GM21367 (cell line): ENCODE data around the gene F12.
"Not testable (repeated sequence)": the region's sequence is repeated elsewhere in the genome, so short reads cannot be mapped to it uniquely, and the experiment has no call there.

Source experiments
- ATAC-seq: cut with Tn5 transposase; IDR thresholded peaks from one replicate; pipeline ENCODE4 v1.9.1; 2021; ENCODE audit not compliant: unreplicated experiment

F12 gene

GRCh38 chr5:177432839-177433657 lies 23.7 kb upstream of the F12 start:
- ATAC-seq: no peak

- no peak for ATAC-seq
Measured at GRCh38 chr5:177432143-177432838, 22.9 kb upstream of the F12 start.

GRCh38 chr5:177431317-177432142 lies 22.2 kb upstream of the F12 start:
- peak; percentile 31 for ATAC-seq

- ATAC-seq: no peak
Measured at GRCh38 chr5:177430972-177431316, 21.6 kb upstream of the F12 start.

GRCh38 chr5:177430140-177430951 lies 21.0 kb upstream of the F12 start:
- no peak for ATAC-seq

GRCh38 chr5:177429248-177430040 lies 20.1 kb upstream of the F12 start:
- ATAC-seq: no peak

- ATAC-seq: no peak
Measured at GRCh38 chr5:177428574-177429217, 19.3 kb upstream of the F12 start.

GRCh38 chr5:177427919-177428573 lies 18.7 kb upstream of the F12 start:
- no peak for ATAC-seq

- no peak for ATAC-seq
Measured at GRCh38 chr5:177427211-177427822, 18.0 kb upstream of the F12 start.

- ATAC-seq: peak; percentile 1
Measured at GRCh38 chr5:177426566-177427210, 17.3 kb upstream of the F12 start, which contains the start of gene GRK6. GRK6 (plus strand) TSS chr5:177426676; CDS start chr5:177426846, 170 bp downstream.

GRCh38 chr5:177425801-177426565 lies 16.6 kb upstream of the F12 start:
- peak; percentile 66 for ATAC-seq

GRCh38 chr5:177425196-177425800 lies 15.9 kb upstream of the F12 start:
- ATAC-seq: no peak

- no peak for ATAC-seq
Measured at GRCh38 chr5:177423671-177424070, 14.3 kb upstream of the F12 start.

- no peak for ATAC-seq
Measured at GRCh38 chr5:177421062-177421798, 11.9 kb upstream of the F12 start.

GRCh38 chr5:177420472-177420871 lies 11.1 kb upstream of the F12 start:
- ATAC-seq: not testable (repeated sequence)

- no peak for ATAC-seq
Measured at GRCh38 chr5:177419046-177419445, 9.7 kb upstream of the F12 start.
